HTR-8/SVneo (cell line): ENCODE results near the gene CACNA1A.

Experiments
- DNase-seq: peaks from one replicate; pipeline ENCODE4 v3.0.0; 2011; ENCODE audit warnings: low spot score, mixed read lengths; ENCODE audit not compliant: insufficient read length
- FAIRE-seq: peaks from 2 replicates; lab custom pipeline; 2011; peaks lifted over from hg19 to GRCh38; lab: Jason Lieb, UNC

The CACNA1A gene

DNA sequence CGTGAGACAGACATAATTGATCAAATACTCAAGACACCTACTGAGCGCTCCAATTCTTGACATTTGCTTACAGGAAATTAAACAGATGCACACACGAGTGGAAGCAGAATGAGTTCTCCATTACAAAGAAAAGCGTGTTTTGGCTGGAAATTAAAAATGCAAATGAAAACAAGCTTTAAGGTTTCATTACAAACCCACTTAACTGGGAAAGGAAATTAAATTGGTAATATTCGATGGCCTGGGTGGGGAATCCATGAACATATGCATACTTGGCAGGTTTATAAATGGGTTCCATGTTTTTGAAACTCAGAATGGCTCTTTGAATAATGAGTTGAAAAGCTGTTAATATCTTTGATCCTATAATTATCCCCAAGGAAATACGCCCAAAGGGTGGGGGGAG is 178.0 kb downstream of the CACNA1A start:
- FAIRE-seq (no peak), DNase-seq (no peak)

DNA sequence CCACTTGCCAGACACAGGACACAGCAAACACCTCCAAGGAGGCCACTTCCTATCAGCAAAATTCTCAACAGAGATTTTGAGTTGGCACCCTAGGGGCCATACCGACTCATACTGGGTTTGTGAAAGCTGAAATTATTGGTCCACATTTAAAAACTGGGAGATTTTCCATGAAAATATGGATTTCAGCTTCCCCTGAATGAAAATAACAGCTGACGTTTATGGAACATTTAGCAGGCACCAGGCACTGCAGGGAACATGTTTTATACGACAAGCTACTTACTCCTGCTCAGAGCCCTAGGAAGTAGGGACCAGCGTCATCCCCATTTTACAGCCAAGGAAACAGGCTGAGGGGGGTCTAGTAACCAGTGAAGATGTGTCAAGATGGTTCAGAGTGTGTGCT is 186.8 kb downstream of the CACNA1A start:
- no peak for FAIRE-seq
- no peak for DNase-seq

DNA sequence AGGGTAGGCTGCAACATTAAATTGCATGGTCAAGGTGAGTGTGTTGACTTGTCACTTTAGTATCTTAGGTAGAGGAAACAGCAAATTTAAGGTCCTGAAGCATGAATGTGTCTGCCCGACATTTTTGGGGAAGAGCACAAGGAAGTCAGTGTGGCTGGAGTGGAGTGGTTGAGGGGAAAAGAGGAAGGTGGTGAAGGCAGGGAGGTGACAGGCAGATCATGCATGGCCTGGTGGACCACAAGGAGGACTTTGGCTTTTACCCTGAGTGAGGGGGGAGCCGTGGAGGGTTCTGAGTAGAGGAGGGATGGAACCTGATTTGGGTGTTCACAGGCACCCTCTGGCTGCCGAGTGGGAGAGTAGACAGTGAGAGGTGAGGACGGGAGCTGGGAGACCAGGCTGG is 188.1 kb downstream of the CACNA1A start:
- DNase-seq (no peak), FAIRE-seq (no peak)

DNA sequence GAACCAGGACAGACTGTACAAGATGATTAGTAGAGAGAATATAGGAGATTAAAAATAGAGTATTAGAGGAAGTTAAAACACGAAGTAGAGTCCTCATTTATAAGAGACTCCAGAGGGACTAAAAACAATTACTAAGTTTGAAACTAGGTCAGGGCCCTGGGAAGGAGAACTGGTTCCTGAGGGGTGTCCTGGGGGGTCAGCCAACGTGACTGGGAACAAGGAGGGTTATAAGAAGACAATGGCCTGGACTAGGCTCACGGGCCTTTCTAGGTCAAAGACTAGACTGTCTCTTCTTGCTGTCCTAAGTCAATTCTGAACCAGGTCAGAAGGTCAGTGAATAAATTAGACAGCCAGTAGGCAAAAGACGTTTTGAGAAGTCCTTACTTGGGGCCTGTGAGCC is 190.8 kb downstream of the CACNA1A start:
- FAIRE-seq = no peak

DNA sequence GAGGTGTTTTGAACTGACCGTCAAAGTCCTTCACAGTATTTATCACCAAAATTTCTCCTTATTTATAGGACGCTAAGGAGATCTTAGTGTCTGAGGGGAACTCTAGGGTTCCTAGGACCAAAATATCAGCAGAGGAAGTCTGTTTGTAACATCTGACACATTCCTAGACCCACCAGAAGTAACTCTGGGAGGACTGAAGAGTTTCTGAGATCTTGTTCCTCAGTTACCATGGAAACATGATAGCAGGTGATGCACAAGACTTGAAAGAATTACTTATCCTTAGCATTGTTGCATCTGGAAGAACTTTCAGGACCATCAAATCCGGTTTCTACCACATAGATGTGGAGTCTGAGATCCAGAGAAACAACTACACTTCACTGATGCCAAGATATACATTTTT is 191.5 kb downstream of the CACNA1A start:
- DNase-seq (no peak), FAIRE-seq (no peak)

More for the DNA sequence above, 190.8 kb downstream of the CACNA1A start:
- no peak for DNase-seq

DNA sequence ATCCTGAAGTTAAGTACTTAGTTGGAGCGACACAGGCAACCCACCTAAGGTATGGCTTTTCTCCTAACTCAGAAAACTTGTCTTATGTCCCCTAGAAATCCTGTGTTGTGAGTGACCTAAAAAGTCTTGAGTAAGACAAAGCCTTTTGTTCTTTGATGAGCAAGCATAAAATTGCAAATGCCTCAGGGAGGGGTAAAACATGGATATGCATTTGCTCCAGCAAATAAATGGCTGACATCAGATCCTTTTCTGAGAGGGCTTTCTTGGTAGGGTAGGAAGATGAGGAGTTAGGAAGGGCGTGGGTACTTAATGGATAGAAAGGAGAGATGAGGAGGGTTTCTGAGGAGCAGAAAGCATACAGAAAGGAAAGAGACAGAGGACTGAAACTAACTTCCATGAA is 192.4 kb downstream of the CACNA1A start:
- FAIRE-seq (no peak), DNase-seq (no peak)

DNA sequence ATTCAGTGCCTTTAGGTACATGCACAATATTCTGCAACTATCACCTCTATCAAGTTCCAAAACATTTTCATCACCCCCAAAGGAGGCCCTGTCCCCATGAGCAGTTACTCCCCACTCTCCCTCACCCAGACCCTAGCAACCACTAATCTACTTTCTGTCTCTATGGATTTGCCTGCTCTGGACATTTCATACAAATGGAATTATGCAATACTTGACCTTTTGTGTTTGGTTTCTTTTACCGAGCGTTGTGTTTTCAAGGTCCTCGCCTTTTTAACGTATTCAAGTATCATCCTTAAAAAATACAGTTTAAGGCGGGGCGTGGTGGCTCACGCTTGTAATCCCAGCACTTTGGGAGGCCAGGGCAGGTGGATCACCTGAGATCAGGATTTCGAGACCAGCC is 196.4 kb downstream of the CACNA1A start:
- FAIRE-seq (no peak), DNase-seq (no peak)

DNA sequence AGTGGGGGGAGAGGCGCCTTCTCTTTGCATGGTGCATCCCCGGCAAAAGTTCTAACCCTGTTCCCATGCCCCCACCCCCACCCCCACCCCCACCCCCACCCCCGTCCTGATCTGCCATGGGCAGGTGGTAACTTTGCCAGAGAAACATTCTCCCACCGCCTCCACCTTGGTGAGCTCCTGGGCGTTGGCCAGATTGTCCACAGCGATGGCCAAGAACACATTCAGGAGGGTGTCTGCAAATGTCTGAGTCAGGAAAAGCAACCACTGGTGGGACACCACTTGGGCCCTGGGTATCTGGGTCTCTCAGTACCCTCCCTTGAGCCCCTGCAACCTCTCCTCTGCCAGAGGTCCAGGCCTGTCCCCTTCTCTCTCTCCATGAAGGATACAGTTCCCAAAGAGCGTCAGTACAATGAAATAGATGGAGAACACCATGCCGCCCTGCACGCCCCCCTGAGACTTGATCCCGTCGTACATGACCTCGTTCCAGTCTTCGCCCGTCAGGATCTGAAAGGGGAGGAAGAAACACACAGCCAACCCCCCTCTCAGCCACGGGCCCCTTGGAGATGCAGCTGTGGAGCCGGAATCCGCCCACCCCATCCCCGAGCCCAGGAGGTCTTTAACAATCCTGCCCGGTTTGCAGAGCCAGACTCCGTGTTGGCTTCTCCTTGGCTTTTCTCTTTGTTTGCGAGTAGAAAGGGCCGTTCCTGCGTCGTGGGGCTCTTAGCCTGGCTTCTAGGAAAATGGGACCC is 202.7 kb downstream of the CACNA1A start:
- FAIRE-seq = no peak
- DNase-seq = no peak

DNA sequence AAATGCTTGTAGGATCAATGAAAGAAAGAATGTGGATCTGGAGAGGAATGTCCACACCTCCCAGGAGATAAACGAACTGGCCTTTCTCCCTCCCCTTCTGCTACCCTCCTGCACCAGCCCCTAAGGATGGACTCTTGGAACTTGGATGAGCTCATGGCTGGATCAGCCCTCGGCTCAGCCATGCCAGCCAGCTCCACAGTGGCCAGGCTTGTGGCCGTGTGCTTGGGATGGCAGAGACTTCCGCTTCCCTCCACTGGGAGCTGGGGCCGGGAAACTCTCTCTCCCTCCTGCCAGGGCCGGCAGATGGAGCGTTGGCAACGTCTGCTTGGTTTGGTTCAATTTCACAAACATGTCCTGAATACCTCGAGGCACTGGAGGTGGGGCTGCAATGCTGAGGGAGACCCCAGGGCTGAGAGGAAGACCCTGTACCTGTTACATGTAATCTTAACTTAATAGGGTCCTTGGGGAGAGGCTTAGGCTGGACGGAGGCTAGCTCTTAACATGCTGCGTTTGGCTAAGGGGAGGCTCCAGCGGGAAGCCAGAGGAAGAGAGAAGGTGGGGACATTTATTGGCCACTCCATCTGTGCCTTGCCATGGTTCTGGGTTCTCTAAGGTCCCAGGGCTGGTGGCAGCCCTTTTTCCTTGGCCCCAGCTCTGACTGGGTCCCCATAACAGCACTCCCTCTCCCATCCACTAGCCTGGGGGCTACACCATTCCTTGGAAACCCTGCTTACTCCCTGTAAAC is 203.6 kb downstream of the CACNA1A start:
- DNase-seq = no peak
- no peak for FAIRE-seq

DNA sequence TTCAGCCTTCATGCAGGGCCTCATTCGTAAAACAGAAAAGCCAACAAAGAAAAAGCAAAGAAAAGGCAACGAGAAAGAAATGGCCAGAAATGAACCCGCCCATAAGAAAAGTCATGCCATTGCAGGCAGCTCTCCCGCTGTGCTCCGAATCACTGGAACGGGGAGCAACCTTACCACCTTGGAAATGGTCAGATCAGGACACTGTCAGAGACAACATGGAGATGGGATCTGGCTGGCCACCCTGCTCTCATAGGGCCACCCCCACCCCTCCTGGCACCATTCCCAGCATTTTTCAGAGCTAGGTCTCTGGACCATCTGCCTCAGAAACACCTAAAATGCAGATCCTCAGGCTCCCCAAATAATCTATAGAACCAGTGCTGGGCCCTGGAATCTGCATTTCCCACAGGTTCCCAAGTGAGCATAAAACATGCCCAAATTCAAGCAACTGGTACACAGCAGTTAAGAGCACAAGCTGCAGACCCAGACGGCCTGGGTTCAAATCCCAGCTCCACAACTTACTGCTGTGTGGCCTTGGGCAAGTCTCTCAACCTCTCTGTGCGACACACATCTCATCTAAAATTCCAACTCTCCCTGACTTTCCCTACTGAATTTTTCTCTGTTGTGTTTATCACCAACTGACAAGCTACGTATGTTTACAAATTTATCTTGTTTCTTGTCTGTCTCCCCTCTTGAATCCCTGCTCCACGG is 204.5 kb downstream of the CACNA1A start:
- FAIRE-seq = no peak
- DNase-seq = no peak

DNA sequence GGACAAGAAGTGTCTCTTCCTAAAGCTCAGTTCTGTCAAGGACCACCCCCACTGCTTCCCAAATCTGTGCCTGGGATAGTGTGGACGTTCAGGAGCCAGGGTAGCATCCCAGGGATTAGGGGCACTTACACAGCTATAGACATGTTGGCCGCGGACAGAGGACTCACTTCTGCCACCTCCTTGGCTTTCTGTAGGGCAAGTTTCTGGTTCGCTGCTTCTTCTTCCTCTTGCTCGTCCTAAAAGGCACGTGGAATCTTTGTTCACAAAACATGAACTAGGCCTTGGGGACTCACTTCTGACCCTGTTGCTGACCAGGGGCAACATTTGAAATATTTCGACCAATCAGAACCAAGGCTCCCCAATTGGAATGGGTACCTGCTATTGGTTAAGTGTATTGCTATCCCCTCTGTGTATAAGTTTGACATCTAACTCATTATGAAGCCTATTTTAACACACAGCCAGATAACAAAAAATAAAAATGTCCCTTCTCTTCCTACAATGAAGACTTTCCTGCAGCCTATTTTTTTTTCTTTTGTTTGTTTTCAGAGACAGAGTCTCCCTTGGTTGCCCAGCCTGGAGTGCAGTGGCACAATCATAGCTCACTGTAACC is 205.8 kb downstream of the CACNA1A start:
- FAIRE-seq (no peak), DNase-seq (no peak)

DNA sequence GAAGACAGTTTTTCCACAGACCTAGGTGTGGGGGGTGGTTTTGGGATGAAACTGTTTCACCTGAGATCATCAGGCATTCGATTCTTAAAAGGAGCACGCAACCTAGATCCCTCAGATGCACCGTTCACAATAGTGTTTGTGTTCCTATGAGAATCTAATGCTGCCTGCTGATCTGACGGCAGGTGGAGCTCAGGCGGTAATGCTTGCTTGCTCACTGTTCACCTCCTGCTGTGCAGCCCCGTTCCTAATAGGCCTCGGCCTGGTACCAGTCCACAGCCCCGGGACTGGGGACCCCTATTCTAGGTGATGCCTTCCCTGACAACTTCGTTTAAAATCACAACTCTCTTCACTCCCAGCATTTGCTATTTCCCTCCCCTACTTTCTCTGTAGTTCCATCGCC is 206.4 kb downstream of the CACNA1A start:
- FAIRE-seq (no peak), DNase-seq (no peak)

DNA sequence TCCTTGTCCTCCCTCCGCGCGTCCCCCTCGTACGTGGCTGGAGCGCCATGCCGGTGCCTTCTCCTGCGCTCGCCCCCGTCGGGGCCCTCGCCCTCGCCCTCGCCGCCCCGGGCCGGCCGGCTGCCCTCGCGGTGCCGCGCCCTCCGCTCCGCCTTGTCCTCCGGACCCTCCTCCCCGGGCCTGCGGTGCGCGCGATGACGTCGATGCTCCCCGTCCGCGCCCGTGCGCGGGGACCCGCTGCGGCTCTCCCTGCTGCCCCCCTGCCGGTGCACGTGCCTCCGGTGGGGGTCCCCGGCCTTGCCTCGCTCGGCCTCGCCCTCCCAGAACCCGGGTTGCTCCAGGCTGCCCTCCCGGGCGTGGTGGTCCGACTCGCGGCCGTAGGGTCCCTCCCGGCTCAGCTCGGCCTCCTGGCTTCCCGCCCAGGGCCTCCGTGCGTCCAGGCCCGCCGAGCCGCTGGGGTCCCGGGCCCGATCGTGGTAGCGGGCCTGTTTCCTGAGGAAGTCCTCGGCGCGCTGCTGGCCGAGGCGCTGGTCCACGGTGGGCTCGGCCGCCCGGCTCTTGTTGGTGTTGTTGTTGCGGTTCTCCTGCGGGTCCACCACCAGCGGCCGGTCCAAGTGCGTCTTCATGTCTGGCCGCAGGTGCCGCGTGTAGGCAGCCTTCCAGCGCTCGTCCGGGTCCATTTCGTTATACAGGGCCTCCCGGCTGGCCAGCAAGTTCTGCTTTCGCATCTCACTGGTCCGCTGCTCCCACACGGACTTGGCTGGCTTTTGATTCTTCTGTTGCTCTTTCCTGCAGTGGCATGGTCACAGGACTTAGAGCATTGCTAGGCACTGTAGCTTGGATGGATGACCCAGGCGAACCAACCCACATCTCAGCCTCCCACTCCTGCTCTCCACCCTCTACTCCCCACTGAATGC is 207.5 kb downstream of the CACNA1A start:
- DNase-seq (no peak), FAIRE-seq (no peak)

DNA sequence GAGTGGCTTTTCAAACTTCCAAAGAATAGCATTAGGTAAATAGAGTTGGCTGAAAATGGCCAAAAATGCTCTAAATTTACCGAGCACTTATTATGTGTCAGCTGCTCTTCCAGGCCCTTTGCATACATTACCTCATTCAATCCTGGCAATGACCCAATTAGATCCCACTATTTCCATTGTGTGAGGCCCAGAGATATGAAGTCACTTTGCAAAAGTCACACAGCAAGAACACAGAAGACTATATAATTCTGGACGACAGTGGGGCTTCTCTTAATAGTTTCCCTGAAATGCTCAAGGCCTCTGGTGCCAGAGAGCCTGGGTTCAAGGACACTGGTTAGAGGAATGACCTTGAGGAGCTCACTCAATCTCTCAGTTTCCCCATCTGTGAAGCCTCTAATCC is 209.3 kb downstream of the CACNA1A start:
- no peak for FAIRE-seq
- DNase-seq = no peak

DNA sequence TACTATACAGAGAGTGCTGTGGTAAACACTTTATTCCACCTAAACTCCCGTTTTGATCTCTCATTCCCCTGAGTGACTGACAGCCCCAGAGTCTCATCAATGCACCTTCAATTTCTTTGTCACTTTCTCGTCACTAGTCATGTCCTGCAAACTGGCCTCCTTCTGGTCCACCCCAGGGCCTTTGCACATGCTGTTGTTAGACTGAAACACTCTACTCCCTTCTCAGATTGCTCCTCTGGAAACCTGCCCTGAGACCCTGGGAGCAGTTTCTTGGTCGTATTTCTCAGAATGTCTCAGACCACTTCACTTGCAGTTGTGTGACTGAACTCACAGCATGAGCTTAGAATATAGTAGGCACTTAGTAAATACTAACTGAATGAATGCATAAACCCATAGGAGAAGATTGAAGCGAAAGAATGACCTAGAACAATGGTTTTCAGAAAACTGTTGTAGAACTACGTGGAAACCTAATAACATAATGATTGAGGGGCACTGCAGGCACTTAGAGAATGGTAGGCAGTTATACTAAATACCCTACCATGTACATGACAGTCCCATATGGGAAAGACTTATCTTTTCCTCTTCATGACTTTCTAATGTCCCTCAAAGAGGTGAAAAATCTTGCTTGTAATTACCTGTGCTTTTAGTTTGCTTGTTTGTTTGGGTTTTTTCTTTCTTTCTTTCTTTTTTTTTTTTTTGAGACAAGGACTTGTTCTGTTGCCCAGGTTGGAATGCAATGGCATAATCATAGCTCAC is 211.3 kb downstream of the CACNA1A start:
- FAIRE-seq = no peak

DNA sequence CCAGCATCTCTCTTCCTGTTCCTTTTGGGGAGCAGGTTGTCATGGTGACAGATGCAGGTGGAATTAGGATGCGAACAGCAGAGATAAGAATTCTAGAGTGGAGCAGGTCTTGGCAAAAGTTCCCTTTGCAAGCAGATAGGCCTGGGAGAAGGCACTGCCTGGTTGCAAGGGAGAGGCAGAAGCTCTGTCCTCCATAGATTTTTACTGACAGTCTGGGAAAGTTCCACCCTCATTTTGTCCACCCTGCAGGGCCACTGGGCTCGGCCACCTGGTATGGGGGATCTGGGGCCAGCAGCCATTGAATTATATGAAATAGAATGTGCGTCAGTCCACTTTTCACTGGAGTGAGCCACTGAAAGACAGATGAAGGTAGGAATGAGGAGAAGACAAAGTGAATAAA is 214.4 kb downstream of the CACNA1A start:
- no peak for DNase-seq
- no peak for FAIRE-seq

More for the DNA sequence above, 211.3 kb downstream of the CACNA1A start:
- DNase-seq = no peak

DNA sequence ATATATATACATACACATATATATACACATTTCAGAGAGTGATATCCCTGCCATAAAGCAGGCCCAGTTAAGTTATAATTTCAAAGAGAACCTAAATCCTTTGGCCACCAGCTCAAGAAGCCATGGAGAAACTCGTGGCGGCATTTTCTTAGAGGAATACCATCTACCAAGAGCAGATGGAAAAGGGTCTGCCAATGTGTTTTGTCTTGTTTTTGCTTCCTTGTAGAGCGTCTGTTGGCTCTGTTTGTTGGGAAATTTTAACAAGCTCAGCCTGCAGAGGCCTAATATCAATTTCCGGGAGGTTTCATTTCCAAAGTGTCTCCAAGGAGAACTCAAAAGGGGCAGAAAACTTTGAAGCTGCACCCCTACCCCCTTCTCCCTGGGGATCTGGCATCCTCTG is 215.5 kb downstream of the CACNA1A start:
- DNase-seq = no peak
- no peak for FAIRE-seq

DNA sequence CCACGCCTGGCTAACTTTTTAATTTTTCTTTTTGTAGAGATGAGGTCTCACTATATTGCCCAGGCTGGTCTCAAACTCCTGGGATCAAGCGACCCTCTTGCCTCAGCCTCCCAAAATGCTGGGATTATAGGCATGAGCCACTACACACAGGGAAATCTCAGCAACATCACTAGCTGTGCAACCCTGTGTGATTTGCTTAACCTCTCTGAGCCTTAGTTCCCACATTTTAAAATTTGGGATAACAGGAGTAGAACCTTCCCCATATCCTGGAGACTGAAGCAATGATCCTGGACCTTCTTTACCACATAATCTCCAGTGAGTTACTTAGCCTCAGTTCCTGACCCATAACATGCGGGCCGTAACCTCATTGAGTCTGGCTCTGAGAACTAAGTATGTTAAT is 217.0 kb downstream of the CACNA1A start:
- DNase-seq = no peak
- no peak for FAIRE-seq
